Lower leg skin (tissue), 3 donors: ENCODE results near the gene KLHDC10.

ENCODE experiments used
- CTCF ChIP-seq, 3 donors: fragments of 450-650 bp; IDR thresholded peaks; one replicate each; pipeline ENCODE4 v1.5.1; 2016; ENCODE audit warnings: antibody characterized with exemption in 3 of 3, mild to moderate bottlenecking in 3 of 3, moderate library complexity in 2 of 3
- POLR2A ChIP-seq, 2 donors: fragments of 450-650 bp; IDR thresholded peaks; one replicate each; pipeline ENCODE4 v1.6.1; 2016 to 2017; ENCODE audit warnings: antibody characterized with exemption in 2 of 2, mild to moderate bottlenecking in 1 of 2, moderate library complexity in 1 of 2

- TF ChIP-seq CTCF (IDR thresholded peaks at IDR 0.05) (no peak), POLR2A (IDR thresholded peaks at IDR 0.05) (no peak)
These were observed 72.5 kb downstream of the KLHDC10 start for GRCh38 chr7:130142654-130143333.
